GM12878 (cell line): Measurements from ENCODE around the gene TPD52L2.

Experiments
- ASH2L ChIP-seq: fragments of 300-600, 200-600 bp; sonication (generic); IDR thresholded peaks from 2 replicates; pipeline ENCODE4 v1.6.1; 2017; ENCODE audit warnings: low read depth, mild to moderate bottlenecking, borderline replicate concordance
- EP300 ChIP-seq, 2 experiments: fragments of 150-350 bp in 1 of 2; IDR thresholded peaks; 2 replicates each; pipeline ENCODE4 v1.6.1; 2011 to 2012; ENCODE audit warnings: low read depth in 2 of 2, low read length in 2 of 2, borderline replicate concordance in 1 of 2, improper control_type of control experiment in 1 of 2, inconsistent platforms in 1 of 2; ENCODE audit not compliant: control insufficient read depth in 1 of 2
- NFYA ChIP-seq: IDR thresholded peaks from 2 replicates; pipeline ENCODE4 v1.6.1; 2011; ENCODE audit warnings: low read depth, mild to moderate bottlenecking, low read length, improper control_type of control experiment, borderline replicate concordance
- TF ChIP-seq, protein P1 (sequence below), 3 experiments: IDR thresholded peaks in 2 of 3; conservative IDR thresholded peaks in 1 of 3; 2 replicates each; pipeline ENCODE4 v1.5.1; 2011; ENCODE audit warnings: low read depth in 3 of 3, low read length in 3 of 3, mild to moderate bottlenecking in 3 of 3, control low read depth in 2 of 3, moderate library complexity in 2 of 3, inconsistent platforms in 1 of 3, mixed read lengths in 1 of 3; ENCODE audit not compliant: control insufficient read depth in 2 of 3, insufficient read depth in 1 of 3; ENCODE audit errors: extremely low read depth in 1 of 3

DNA sequence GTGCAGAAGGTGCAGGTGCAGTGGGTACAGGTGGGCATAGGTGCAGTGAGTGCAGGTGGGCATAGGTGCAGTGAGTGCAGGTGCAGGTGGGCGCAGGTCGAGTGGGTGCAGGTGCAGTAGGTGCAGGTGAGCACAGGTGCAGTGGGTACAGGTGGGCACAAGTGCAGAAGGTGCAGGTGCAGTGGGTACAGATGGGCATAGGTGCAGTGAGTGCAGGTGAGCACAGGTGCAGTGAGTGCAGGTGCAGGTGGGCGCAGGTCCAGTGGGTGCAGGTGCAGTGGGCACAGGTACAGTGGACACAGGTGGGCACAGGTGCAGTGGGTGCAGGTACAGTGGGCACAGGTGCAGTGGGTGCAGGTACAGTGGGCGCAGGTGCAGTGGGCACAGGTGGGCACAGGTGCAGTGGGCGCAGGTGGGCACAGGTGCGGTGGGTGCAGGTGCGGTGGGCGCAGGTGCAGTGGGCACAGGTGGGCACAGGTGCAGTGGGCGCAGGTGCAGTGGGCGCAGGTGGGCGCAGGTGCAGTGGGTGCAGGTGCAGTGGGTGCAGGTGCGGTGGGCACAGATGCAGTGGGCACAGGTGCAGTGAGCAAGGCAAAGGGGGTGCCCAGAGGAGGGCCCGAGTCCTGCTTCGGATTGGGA lies 49.3 kb upstream of the TPD52L2 start:
- TF ChIP-seq NFYA: no peak
- TF ChIP-seq ASH2L: no peak
- TF ChIP-seq EP300 (IDR thresholded peaks at IDR 0.05; ENCODE audit: borderline replicate concordance in 1 of 2, control insufficient read depth in 1 of 2, low read depth in 2 of 2, low read length in 2 of 2): no peak
- TF ChIP-seq, protein P1, sequence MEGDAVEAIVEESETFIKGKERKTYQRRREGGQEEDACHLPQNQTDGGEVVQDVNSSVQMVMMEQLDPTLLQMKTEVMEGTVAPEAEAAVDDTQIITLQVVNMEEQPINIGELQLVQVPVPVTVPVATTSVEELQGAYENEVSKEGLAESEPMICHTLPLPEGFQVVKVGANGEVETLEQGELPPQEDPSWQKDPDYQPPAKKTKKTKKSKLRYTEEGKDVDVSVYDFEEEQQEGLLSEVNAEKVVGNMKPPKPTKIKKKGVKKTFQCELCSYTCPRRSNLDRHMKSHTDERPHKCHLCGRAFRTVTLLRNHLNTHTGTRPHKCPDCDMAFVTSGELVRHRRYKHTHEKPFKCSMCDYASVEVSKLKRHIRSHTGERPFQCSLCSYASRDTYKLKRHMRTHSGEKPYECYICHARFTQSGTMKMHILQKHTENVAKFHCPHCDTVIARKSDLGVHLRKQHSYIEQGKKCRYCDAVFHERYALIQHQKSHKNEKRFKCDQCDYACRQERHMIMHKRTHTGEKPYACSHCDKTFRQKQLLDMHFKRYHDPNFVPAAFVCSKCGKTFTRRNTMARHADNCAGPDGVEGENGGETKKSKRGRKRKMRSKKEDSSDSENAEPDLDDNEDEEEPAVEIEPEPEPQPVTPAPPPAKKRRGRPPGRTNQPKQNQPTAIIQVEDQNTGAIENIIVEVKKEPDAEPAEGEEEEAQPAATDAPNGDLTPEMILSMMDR (IDR thresholded peaks at IDR 0.05 in 2 of 3, conservative IDR thresholded peaks at IDR 0.05 in 1 of 3; ENCODE audit: control insufficient read depth in 2 of 3, extremely low read depth in 1 of 3, insufficient read depth in 1 of 3, low read depth in 3 of 3, low read length in 3 of 3): no peak
